HL-60 (cell line): Measurements from ENCODE around the gene CFAP45. TPM values are rescaled to one million over a fixed set of nuclear protein-coding genes. Genes with fewer than 3 reads are reported as not detected.

ENCODE experiments used
- DNase-seq, 2 experiments: peaks; one replicate each; pipeline ENCODE4 v3.0.0-alpha.2; 2010 to 2020; ENCODE audit warnings: low read depth in 1 of 2, low spot score in 1 of 2
- H3K27ac ChIP-seq: fragments of 250-450 bp; sonication (Bioruptor Pico); replicated peaks from 2 replicates; pipeline ENCODE4 v1.5.1; 2020; ENCODE audit warnings: mild to moderate bottlenecking, moderate library complexity
- H3K27me3 ChIP-seq: fragments of 250-450 bp; sonication (Bioruptor Pico); 2 replicates; pipeline ENCODE4 v1.5.1; 2021; ENCODE audit warnings: mild to moderate bottlenecking, moderate library complexity; ENCODE audit not compliant: insufficient read depth, poor library complexity, severe bottlenecking
- H3K4me3 ChIP-seq: replicated peaks from 2 replicates; pipeline ENCODE4 v1.5.1; 2011; ENCODE audit warnings: mild to moderate bottlenecking, control low read depth, low read length; ENCODE audit not compliant: insufficient read depth
- GABPA ChIP-seq: IDR thresholded peaks from 2 replicates; pipeline ENCODE4 v1.6.1; 2012; ENCODE audit warnings: low read depth
- POLR2AphosphoS5 ChIP-seq: IDR thresholded peaks from 2 replicates; pipeline ENCODE4 v1.6.1; 2012; ENCODE audit warnings: low read depth
- SPI1 ChIP-seq: IDR thresholded peaks from 2 replicates; pipeline ENCODE4 v1.6.1; 2012; ENCODE audit warnings: low read depth, mild to moderate bottlenecking, borderline replicate concordance
- microRNA-seq: library from miRNA; unstranded; fragments of <30 nt; microRNA quantifications from one replicate; pipeline ENCODE4, GENCODE V29; 2018
- TF ChIP-seq, protein P1 (sequence below): IDR thresholded peaks from one replicate; pipeline ENCODE4 v1.5.1; 2011; ENCODE audit warnings: low read length, control low read depth, inconsistent platforms; ENCODE audit not compliant: insufficient read depth
- TF ChIP-seq, protein P2 (sequence below): IDR thresholded peaks from 2 replicates; pipeline ENCODE4 v1.6.1; 2012; ENCODE audit warnings: low read depth; ENCODE audit not compliant: insufficient replicate concordance

Gene CFAP45

DNA sequence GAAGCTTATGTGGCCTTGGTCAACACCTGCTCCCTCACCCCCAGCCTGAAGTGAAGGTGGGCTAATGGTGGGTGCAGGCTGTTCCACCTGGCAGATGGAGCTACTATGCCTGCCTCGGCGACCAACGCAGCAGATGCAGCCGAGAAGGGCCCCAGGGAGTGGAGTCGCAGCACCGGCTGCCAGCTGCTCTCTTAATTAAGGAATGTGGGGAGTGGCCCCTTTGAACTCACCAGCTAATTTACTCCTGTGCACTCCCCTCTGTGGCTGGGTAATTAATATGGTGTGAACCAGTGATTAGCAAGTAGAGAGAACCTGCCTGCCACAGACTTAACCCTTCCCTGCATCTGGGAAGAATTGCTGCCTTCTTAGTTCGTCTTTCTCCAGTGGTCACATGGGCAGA is 76.6 kb downstream of the CFAP45 start:
- Histone ChIP-seq H3K4me3 (no peak overlapping the region), H3K27me3 (no peaks in the 10 kb centered on the region), H3K27ac (no peak overlapping the region)
- TF ChIP-seq, protein P1, sequence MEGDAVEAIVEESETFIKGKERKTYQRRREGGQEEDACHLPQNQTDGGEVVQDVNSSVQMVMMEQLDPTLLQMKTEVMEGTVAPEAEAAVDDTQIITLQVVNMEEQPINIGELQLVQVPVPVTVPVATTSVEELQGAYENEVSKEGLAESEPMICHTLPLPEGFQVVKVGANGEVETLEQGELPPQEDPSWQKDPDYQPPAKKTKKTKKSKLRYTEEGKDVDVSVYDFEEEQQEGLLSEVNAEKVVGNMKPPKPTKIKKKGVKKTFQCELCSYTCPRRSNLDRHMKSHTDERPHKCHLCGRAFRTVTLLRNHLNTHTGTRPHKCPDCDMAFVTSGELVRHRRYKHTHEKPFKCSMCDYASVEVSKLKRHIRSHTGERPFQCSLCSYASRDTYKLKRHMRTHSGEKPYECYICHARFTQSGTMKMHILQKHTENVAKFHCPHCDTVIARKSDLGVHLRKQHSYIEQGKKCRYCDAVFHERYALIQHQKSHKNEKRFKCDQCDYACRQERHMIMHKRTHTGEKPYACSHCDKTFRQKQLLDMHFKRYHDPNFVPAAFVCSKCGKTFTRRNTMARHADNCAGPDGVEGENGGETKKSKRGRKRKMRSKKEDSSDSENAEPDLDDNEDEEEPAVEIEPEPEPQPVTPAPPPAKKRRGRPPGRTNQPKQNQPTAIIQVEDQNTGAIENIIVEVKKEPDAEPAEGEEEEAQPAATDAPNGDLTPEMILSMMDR = no peak
- TF ChIP-seq, protein P2, sequence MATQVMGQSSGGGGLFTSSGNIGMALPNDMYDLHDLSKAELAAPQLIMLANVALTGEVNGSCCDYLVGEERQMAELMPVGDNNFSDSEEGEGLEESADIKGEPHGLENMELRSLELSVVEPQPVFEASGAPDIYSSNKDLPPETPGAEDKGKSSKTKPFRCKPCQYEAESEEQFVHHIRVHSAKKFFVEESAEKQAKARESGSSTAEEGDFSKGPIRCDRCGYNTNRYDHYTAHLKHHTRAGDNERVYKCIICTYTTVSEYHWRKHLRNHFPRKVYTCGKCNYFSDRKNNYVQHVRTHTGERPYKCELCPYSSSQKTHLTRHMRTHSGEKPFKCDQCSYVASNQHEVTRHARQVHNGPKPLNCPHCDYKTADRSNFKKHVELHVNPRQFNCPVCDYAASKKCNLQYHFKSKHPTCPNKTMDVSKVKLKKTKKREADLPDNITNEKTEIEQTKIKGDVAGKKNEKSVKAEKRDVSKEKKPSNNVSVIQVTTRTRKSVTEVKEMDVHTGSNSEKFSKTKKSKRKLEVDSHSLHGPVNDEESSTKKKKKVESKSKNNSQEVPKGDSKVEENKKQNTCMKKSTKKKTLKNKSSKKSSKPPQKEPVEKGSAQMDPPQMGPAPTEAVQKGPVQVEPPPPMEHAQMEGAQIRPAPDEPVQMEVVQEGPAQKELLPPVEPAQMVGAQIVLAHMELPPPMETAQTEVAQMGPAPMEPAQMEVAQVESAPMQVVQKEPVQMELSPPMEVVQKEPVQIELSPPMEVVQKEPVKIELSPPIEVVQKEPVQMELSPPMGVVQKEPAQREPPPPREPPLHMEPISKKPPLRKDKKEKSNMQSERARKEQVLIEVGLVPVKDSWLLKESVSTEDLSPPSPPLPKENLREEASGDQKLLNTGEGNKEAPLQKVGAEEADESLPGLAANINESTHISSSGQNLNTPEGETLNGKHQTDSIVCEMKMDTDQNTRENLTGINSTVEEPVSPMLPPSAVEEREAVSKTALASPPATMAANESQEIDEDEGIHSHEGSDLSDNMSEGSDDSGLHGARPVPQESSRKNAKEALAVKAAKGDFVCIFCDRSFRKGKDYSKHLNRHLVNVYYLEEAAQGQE = no peak
- TF ChIP-seq GABPA (no peak), POLR2AphosphoS5 (no peak), SPI1 (no peak)
- DNase-seq = no peak

Small RNAs within 50 kb of the gene (microRNA-seq; reads per million reads assigned to microRNA genes)
- gene MIR4259 = not detected
